ENCODE results near the gene CLCN1. TPM values are rescaled to one million over a fixed set of nuclear protein-coding genes. Genes with fewer than 3 reads are reported as not detected.

Gene CLCN1
- total and polyA plus RNA-seq, 2 of the 4 experiments (the other 2 are of a cell fraction) = not detected

DNA sequence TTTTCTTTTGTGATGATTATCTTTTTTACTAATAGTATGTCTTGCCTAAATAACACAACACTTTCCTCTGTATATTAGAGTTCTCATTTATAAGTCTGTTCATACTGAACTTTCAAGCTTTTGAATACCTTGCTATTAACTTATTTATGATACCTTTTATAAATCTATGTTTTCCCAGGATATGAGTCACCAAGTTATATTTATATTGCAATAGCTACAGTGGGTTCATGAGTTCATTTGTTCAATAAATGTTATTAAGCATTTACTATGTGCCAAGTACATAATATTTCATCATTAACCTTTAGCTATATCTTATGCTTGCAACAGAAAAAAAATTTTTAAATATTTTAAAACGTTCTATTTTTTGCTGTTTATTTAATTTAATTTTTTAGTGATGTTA lies 18.3 kb downstream of the CLCN1 start:
- Histone ChIP-seq H2AK9ac (replicated peaks; ENCODE audit: low read depth, low read length, poor library complexity) (no peak overlapping the region), H2BK5ac (ENCODE audit: low read depth, low read length, poor library complexity, severe bottlenecking) (no peak overlapping the region), H2BK120ac (ENCODE audit: low read depth, low read length) (no peak overlapping the region), H3K23ac (ENCODE audit: low read depth, low read length) (no peak overlapping the region), H2AFZ (replicated peaks; ENCODE audit: low read length, poor library complexity) (no peak overlapping the region), H3K4ac (ENCODE audit: low read depth, low read length) (no peak overlapping the region), H3K56ac (ENCODE audit: extremely low read depth, insufficient read depth, low read length) (no peak overlapping the region), H4K5ac (ENCODE audit: low read depth, low read length) (no peak overlapping the region), H3K9me3 (ENCODE audit: control insufficient read depth, insufficient read depth, low read length) (no peaks in the 10 kb centered on the region), H3K79me1 (ENCODE audit: low read depth in 1 of 2, low read length in 2 of 2) (no peaks in the 10 kb centered on the region), H3K27ac (ENCODE audit: insufficient read depth, low read length) (no peak overlapping the region), H3K36me3 (ENCODE audit: control insufficient read depth, insufficient read depth, low read length) (no peaks in the 10 kb centered on the region), H4K8ac (ENCODE audit: low read depth in 2 of 2, low read length in 2 of 2) (no peak overlapping the region), H3K9ac (ENCODE audit: low read depth, low read length) (no peak overlapping the region), H4K91ac (ENCODE audit: insufficient read depth, low read depth, low read length) (no peak overlapping the region), H3K14ac (replicated peaks; ENCODE audit: low read depth, low read length) (no peak overlapping the region), H2AK5ac (ENCODE audit: low read depth, low read length) (no peak overlapping the region), H3K4me2 (ENCODE audit: low read depth, low read length) (no peak overlapping the region), H3K4me3 (ENCODE audit: insufficient read depth, low read depth, low read length) (no peak overlapping the region), H3K4me1 (ENCODE audit: control insufficient read depth, insufficient read depth, low read length) (peaks cover 8% of the 10 kb centered on the region), H2BK20ac (ENCODE audit: low read depth, low read length) (no peak overlapping the region), H3K9me1 (ENCODE audit: insufficient read depth, low read length) (no peaks in the 10 kb centered on the region), H4K20me1 (ENCODE audit: insufficient read depth, low read length) (no peaks in the 10 kb centered on the region), H3K18ac (ENCODE audit: low read depth, low read length) (no peak overlapping the region), H2BK15ac (ENCODE audit: low read depth, low read length) (no peak overlapping the region), H3K27me3 (ENCODE audit: control insufficient read depth, insufficient read depth, low read length) (peaks cover 8% of the 10 kb centered on the region)
- intact Hi-C loops (cut with micrococcal nuclease) (no loop called here), in situ Hi-C loops (cut with MboI; ENCODE audit: low sequenced_read_pairs) (no loop called here), dilution Hi-C loops (cut with HindIII; ENCODE audit: low sequenced_read_pairs, unreplicated experiment) (no loop called here)
- WGBS, 2 experiments (ENCODE audit: extremely low coverage in 2 of 2, insufficient read length in 1 of 2) = no CpG with 5 or more reads among the region's 1 CpG
- no peak for ATAC-seq (ENCODE audit: low read depth)
- POLR2A ChIA-PET (ENCODE audit: unreplicated experiment) = no interaction called here
- no peak for TF ChIP-seq BHLHE40 (IDR thresholded peaks at IDR 0.05; ENCODE audit: low read depth, low read length)
- no peak for TF ChIP-seq CHD1 (IDR thresholded peaks at IDR 0.05; ENCODE audit: low read depth, low read length)
- DNase-seq = peak; percentile 12
- CTCF ChIA-PET = interaction anchor here (0.8 to 2.5 kb wide), 2 partner anchors 11 to 36 kb away, joined by 4 to 7 read pairs; no protein-coding TSS in a partner anchor
- no TSS peak for BruUV-seq (replicated peaks)

Measured in IMR-90 (cell line).